ENCODE measurements around the gene PKN1.

- TF ChIP-seq TSHZ2 (CRISPR knock-in tag; IDR thresholded peaks at IDR 0.05) (no peak), ZNF70 (CRISPR knock-in tag; IDR thresholded peaks at IDR 0.05) (no peak), PATZ1 (CRISPR knock-in tag; IDR thresholded peaks at IDR 0.05; ENCODE audit: borderline replicate concordance) (no peak), RARB (CRISPR knock-in tag; IDR thresholded peaks at IDR 0.05) (no peak), CREB5 (CRISPR knock-in tag; IDR thresholded peaks at IDR 0.05; ENCODE audit: low read depth) (no peak), POU6F1 (CRISPR knock-in tag; IDR thresholded peaks at IDR 0.05; ENCODE audit: borderline replicate concordance, low read depth) (no peak), PPARA (CRISPR knock-in tag; IDR thresholded peaks at IDR 0.05; ENCODE audit: borderline replicate concordance) (no peak), ZFP3 (CRISPR knock-in tag; IDR thresholded peaks at IDR 0.05) (no peak), CSDC2 (CRISPR knock-in tag; IDR thresholded peaks at IDR 0.05) (no peak), ZC3H10 (CRISPR knock-in tag; IDR thresholded peaks at IDR 0.05) (no peak), ZFP30 (CRISPR knock-in tag; IDR thresholded peaks at IDR 0.05) (no peak), GLIS3 (CRISPR knock-in tag; IDR thresholded peaks at IDR 0.05) (no peak)
Measured at GRCh38 chr19:14470031-14470876, 37.1 kb downstream of the PKN1 start.
